HG03558 (cell line): ENCODE measurements around the gene OGDH.

ENCODE experiments used
- ATAC-seq: cut with Tn5 transposase; IDR thresholded peaks from one replicate; pipeline ENCODE4 v1.9.1; 2021; ENCODE audit warnings: moderate number of reproducible peaks; ENCODE audit not compliant: unreplicated experiment; ENCODE audit errors: extremely low read depth

The OGDH gene

DNA sequence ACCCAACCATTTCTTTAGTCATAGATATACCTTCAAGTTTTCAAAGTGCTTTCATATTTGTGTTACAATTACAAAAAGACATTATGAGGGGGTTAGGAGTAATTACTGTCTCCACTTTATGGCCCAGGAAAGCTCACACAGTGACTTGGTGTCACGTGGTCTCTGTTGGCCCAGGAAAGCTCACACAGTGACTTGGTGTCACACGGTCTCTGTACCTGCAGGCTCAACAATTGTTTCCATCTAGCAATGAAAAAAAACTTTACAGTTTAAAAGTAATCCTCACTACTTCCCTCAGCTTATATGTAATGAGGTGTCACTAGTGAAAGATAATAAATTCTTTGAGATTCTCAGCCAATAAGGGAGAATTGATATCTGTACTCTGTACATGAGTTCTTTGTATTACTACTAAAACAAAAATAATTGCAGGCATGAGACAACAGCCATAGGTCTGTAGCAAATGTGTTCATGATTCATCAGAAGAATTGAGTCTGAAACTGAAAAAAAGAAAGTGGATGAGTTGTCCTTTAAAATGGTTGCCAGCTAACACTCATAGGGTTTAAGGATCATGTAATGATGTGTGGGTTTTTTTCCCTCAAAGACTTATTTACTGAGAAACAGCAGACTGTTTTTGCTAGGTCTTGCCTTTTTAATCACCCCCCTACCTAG, 10.9 kb downstream of the OGDH start:
- ATAC-seq, result no peak

DNA sequence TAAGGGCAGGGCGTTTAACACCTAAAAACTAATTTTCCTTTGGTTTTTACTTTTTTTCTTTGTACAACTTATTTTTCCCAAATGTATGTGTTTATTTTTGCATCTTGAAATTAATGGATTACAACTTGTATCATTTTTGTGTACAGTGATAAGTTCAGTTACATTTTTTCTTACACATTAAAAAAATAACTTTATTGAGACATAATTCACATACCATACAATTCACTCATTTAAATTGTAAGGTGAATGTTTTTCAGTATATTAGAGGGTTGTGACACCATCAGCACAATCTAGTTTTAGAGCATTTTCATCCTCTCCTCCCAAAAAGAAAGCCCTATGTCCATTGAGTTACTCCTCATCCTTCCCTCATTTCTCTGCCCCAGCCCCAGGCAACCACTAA, 11.6 kb downstream of the OGDH start:
- no peak for ATAC-seq

DNA sequence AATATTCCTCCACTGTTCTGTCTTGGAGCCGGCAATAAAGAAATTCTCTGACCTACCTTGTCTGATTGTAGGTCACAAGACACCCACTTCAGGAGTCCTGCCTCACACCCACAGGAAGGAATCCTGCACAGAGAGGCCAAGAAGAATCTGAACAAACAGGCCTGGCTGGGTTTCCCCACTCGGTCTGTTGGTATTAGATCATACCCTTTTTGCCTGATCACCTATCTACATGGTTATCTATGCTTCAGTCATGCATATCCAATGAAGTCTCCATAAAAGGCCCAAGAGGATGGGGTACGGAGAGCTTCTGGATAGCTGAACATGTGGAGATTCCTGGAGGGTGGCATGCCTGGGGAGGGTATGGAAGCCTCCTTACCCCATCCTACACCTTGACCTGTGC, 12.3 kb downstream of the OGDH start:
- no peak for ATAC-seq

DNA sequence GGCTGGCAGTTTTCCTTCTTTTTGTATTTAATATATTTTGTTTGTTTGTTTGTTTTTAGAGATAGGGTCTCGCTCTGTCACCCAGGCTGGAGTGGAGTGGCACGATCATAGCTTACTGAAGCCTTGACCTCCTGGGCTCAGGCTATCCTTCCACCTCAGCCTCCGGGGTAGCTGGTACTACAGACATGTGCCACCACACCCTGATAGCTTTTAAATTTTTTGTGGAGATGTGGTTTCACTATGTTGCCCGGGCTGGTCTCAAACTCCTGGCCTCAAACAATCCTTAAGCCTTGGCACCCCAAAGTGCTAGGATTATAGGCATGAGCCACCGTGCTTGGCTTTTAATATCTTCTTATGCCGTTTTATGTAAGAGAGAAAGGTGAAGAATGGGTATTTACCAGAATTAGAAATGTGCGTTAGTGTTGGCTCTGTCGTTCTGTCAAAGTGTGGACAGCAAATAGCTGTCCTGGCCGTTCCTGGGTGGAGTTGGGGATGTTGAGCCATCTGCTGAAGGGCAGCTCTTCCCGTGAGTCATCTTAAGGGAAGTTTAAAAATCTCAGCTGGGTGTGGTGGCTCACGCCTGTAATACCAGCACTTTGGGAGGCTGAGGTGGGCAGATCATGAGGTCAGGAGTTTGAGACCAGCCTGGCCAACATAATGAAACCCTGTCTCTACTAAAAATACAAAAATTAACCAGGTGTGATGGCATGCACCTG, 14.8 kb downstream of the OGDH start:
- ATAC-seq, result no peak

DNA sequence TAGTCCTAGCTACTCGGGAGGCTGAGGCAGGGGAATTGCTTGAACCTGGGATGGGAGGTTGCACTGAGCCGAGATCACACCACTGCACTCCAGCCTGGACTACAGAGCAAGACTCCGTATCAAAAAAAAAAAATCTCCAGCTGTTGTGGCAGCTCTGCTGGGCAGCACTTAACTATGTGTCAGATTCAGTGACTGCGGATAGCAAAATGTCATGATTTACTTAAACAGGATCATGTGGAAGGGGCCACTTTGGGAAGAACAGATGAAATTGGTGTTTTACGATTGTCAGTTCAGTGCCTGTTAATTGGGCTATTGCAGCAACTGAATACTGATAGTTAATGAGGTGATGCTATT, 15.3 kb downstream of the OGDH start:
- ATAC-seq, result no peak

DNA sequence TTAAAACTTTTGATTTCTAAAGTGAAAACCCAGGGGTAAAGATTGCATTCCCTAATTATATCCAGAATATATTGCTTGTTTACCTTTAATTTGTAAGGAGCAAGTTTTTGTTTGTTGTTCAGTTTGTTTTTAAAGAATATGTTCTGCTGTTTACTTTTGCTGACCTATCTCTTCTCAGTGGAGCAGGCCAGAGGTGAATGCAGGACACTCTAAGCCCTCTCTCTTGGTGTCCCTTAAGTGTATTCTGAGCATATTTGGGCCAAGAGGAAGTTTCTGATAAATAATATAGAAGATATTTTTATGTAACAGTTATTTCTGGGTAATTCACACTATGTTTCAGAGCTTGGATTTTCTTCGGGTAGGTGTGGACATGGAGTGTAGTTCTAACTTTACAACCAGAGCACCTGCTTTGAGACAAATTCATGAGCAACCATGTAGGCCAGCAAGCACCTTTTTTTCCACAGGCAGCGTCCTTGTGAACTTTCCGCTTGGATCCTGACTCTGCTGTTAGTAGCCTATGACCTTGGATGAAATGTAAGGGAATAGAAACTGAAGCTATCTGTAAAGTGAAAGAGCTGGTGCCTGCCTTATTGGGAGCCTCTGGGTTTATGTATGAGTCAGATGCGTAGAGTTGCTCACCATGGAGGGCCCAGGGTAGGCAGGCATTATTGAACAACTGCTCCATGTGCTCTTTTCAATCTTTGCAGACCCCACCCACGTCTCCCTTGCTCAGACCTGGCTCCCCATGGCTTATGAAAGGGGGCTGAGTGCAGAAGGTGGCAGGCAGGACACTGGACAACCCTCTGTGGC, 16.1 kb downstream of the OGDH start:
- ATAC-seq, result no peak

DNA sequence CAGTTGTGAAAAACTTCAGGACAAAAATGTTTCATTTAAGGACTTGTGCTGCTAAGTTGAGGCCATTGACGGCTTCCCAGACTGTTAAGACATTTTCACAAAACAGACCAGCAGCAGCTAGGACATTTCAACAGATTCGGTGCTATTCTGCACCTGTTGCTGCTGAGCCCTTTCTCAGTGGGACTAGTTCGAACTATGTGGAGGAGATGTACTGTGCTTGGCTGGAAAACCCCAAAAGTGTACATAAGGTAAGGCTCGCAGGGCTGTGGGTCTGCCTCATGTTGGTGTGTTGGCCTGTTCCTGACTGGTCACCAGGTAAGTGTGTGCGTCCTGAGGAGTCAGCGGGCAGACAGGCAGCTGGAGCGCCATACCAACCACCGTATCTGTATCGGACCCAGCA, 17.9 kb downstream of the OGDH start:
- ATAC-seq, result no peak

DNA sequence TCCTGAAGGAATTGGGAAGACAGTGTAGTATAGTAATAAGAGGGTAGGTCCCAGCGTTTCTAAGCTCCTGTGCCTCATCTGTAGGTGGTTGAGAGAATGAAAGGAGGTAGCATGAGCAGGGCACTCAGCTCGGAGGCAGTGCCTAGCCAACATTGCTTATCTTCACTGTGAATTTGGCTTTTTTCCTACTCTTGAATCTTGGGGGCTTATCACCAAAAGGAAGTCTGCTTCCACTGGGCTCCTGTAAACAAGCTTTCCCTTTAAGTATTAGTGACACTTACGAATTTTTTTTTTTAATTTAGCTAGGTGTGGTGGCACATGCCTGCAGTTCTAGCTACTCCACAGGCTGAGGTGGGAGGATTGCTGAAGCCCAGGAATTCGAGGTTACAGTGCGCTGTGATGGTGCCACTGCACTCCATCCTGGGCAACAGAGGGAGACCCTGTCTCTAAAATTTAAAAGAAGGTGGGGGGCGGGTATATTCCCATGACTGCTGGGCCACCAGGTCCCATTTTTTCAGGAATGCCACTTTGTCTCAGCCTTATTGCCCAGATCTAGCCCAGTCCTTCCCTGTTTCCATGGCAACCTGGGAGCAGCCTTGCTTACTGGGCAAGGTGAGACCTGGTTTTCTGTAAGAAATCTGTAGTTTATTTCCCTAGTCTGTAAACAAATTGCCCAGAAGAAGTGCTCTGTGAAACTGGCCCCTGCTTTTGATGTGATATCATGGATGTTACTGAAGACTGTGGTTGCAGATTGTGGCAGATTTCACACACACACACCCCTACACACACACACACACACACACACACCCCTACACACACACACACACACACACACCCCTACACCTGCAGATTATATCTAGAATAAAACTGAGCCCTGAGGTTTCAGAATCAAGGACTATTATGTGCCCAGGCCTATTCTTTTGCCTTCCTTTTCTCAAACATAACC, 19.4 kb downstream of the OGDH start:
- no peak for ATAC-seq

DNA sequence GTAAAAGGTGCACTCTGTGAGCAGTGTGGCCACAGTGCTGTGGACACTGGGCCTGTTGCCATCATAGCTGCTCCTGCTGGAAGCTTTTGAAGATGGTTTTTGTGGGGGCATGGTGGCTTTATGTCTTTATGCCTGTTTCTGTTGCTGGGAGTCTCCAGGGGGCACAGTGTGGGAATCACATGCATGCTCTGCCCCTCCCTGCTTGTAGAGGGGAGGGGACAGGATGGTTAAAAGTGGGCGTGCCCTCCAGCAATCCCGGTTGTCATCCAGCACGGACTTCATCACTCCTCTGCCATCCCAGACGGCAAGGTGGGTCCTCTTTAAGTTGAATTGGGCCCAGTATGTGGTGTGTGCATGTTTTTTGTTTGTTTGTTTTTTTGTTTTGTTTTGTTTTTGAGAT, 20.2 kb downstream of the OGDH start:
- ATAC-seq, result no peak

DNA sequence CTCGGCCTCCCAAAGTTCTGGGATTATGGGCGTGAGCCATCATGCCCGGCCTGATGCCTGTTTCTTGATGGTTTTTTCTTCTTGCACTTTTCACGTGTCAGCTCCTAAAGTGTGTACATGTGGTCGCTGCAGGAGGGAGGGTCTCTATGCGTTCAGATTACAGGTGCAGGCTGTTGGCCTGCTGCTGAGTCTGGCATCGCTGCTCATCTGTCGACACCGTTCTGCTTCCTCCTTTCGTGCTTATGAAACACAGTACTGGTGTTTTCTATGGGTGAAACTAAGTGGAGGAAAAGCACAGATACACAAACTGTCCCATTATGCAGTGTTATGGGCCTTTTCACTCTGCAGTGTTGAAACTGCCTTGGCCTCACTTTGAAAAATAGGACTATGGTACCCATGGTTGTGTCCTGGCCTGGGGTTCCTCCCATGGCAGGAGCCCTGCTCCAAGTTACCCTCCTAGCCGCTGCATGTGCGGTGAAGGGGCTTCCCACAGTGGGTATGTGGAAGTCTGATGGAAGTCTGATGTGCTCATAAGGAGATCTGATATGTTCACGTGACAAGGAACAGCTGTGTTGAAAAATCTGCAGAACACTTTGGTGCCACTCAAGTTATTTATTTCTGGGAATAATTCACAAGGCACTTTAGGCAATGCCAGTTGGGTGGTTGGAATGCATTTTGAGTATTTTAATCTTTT, 23.5 kb downstream of the OGDH start:
- no peak for ATAC-seq

DNA sequence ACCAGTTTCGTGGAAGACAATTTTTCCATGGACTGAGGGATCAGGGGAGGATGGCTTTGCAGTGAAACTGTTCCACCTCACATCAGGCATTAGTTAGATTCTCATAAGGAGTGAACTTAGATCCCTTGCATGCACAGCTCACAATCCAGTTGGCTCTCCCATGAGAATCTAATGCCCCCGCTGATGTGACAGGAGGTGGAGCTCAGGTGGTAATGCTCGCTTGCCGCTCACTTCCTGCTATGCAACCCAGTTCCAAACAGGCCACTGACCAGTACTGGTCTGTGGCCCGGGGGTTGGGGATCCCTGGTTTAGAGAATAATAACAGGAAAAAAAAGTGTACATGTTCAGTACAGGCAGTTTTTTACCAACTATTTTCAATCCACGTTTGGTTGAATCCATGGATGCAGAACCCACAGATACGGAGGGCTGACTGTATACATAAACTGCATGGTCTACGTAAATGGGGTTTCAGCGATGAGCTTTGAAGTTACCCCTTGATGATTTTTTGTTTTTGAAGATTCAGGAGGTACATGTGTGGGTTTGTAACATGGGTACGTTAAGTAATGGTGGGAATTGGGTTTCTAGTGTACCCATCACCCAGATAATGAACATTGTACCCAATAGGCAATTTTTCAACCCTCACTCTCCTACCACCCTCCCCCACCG, 24.5 kb downstream of the OGDH start:
- no peak for ATAC-seq

DNA sequence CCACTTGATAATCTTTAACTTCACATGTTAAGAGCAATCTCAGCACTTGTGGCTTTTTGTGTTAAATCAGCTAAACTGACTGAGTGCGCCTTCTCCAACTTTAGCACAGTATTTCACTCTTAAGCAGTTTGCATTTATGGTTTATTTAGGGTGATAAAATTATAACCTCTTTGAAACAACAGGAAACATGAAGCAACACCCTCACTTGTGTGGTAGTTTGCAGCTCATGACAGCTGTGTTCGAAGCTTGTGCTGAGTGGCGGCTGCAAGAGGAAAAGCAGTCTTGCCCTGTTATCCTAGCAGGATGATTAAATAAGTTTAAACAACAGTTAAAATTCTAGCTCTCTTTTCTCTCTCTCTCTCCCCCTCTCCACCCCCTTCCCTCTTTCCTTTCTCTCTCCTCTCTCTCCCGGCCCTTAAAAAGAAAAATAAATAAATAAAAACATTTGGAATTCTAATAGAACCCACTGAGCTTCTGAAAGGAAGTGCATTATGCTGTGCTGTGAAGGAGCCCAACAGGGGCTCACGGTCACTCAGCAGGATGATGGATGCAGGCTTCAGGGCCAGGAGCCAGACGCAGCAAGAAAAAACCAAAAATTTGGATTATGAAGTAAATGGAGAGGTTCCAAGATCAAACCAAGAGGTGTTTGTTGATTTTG, 25.2 kb downstream of the OGDH start:
- ATAC-seq, result no peak

DNA sequence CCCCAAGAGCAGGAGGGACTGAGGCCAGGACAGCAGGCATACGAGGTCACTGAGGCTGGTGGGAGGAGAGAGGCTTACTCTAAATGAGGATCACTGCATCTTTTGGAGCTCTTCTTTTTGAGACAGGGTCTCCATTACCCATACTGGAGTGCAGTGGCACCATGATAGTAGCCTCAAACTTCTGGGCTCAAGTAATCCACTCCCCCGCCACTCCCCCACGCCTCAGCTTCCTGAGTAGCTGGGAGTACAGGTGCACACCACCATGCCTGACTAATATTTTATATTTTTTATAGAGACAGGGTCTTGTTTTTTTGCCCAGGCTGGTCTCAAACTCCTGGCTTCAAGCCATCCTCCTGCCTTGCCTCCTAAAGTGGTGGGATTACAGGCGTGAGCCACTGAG, 25.8 kb downstream of the OGDH start:
- ATAC-seq, result no peak

DNA sequence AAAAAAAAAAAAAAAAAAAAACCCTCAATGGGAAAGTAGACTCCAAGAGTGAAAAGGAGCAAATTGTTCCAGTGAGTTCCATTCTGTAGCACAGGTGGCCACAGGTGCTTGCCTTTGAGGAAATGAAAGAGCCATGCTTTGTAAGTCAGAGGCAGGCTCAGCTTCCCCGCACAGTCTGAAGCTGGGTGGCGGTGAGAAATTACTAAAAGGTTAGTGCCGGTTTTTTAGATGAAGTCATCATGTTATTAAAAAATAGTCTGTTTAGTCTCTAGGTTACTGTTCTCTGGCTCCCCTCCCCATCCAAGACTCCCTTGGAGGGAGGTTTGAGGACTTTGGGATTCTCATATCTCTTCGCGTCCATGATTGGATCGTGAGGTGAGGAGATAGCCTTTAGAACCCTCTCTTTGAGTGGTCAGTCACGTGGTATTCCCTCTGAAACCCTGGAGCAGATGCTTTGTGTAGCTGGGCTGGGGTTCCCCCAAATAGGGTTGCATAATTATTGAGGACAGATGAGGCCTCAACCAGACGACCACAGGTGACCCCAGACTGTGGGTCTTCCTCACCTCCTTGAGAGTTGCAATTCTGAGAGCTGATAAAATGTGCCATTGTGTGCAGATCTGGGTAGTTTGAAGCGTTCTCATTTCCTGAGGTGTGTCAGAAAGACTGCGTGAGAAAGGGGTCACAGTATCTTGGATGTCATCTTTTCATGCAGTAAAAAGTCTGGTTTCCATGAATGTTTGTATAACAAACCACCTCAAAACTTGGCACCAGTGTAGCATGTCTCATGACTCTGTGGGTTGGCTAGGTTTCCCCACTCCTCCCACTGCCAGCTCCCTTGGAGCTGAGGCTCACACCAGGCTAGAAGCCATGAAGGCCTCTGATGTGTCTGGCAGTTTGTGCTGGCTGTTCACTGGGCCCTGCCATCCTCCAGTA, 27.1 kb downstream of the OGDH start:
- peak; percentile 30 for ATAC-seq

DNA sequence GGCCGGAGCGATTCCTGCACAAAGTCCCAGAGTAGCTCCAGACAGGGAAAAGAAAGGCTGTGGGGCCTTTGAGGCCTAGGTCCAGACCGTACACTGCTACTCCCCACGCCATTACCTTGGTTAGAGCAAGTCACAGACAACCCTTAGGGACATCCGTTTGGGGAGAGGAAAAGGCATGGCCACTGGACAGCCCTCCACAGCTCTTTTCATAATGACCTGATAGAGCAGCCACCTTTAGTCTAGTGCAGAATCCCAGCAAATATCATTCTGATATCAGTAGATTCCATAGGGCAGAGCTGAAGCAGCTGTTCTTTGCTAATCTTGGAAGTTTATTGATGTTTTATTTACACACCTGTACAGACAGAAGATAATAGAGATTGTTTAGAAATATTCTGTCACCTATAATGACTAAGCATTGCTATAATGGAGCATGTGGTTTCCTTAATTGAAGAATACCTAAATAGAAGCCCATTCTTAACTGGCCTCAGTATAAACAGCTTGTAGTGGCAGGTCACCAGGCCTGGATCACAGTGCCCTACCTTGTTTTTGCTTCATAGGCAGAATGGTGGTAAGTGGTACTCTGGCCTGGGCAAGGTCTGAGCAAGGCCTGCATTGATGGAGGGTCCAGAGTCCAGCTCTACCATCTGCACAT, 27.9 kb downstream of the OGDH start:
- no peak for ATAC-seq

DNA sequence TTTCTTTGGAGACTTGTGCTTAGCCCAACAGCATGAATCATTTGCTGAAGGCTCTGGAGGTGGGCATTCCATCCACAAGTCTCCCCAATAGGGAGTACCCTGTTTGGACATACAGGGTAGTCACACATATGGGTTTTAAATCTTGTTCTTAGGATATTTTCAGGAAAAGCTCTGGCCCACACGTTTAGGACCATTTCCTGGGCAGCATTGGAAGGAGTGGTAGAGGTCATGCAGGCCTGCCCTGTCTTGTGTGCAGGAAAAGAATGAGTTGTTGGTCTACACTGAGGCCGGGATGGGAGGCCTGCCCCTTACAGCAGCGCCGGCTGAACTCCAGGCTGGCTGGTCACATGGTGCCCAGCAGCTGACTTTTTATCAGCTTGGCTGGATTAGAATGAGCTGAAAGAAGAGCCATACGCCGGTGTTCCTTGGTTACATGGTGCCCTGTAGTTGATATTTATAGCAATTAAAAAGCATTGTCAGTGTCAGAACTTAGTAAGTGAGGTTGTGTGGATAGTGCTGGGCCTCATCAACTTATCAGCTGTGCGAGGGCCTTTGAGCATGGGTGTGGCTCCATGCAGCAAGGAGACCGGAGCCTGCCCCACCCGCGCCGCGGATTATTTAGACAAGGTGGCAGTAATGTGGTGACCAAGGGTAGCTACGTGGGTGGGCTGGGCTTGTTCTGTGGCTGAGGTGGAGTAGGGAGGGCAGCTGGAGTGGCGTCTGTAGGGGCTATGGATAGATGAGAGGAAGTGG, 28.6 kb downstream of the OGDH start:
- no peak for ATAC-seq
